ENCODE results near the gene PTPRK.
A peak's percentile ranks its signal among the peaks of the same experiment; 100 is the strongest.
"Not testable (repeated sequence)": the region's sequence is repeated elsewhere in the genome, so short reads cannot be mapped to it uniquely, and the experiment has no call there.

Gene PTPRK

GRCh38 chr6:128491610-128492206, 28.7 kb downstream of the PTPRK start:
- DNase-seq (ENCODE audit: low read depth): peak; percentile 40
- peak overlapping the region; percentile 26 for H3K4me3 ChIP-seq (ENCODE audit: low read length)
- no peak for TF ChIP-seq CTCF (conservative IDR thresholded peaks at IDR 0.05; ENCODE audit: low read length)

GRCh38 chr6:128491100-128491581, 29.3 kb downstream of the PTPRK start:
- peak overlapping the region; percentile 26; the same call in 1 of the 2 replicates for H3K4me3 ChIP-seq (ENCODE audit: low read length)
- TF ChIP-seq CTCF (conservative IDR thresholded peaks at IDR 0.05; ENCODE audit: low read length): no peak
- DNase-seq (ENCODE audit: low read depth): no peak

- peak; percentile 31 for DNase-seq (ENCODE audit: low read depth)
Observed at GRCh38 chr6:128487746-128488145, 32.7 kb downstream of the PTPRK start.

GRCh38 chr6:128487055-128487454, 33.3 kb downstream of the PTPRK start:
- DNase-seq (ENCODE audit: low read depth): no peak
- H3K4me3 ChIP-seq (ENCODE audit: low read length): no peak overlapping the region
- 0 out of 2 replicates have a peak, but pooled peaks have one; percentile 18 for TF ChIP-seq CTCF (conservative IDR thresholded peaks at IDR 0.05; ENCODE audit: low read length)

More at GRCh38 chr6:128487746-128488145, 32.7 kb downstream of the PTPRK start:
- no peak for TF ChIP-seq CTCF (conservative IDR thresholded peaks at IDR 0.05; ENCODE audit: low read length)
- H3K4me3 ChIP-seq (ENCODE audit: low read length): no peak overlapping the region

GRCh38 chr6:128486580-128486979, 33.8 kb downstream of the PTPRK start:
- H3K4me3 ChIP-seq (ENCODE audit: low read length); DNase-seq (ENCODE audit: low read depth): not testable (repeated sequence)

GRCh38 chr6:128483472-128484135, 36.8 kb downstream of the PTPRK start:
- TF ChIP-seq CTCF (conservative IDR thresholded peaks at IDR 0.05; ENCODE audit: low read length): no peak
- DNase-seq (ENCODE audit: low read depth): no peak
- H3K4me3 ChIP-seq (ENCODE audit: low read length): no peak overlapping the region

- no peak overlapping the region for H3K4me3 ChIP-seq (ENCODE audit: low read length)
- TF ChIP-seq CTCF (conservative IDR thresholded peaks at IDR 0.05; ENCODE audit: low read length): no peak
- no peak for DNase-seq (ENCODE audit: low read depth)
Observed at GRCh38 chr6:128482642-128483041, 37.8 kb downstream of the PTPRK start.

All from AG10803 (cell line).